Measurements from ENCODE around the gene SEPTIN7.

GRCh38 chr7:35816514-35816913 is 15.7 kb downstream of the SEPTIN7 start:
- TF ChIP-seq, protein P1, sequence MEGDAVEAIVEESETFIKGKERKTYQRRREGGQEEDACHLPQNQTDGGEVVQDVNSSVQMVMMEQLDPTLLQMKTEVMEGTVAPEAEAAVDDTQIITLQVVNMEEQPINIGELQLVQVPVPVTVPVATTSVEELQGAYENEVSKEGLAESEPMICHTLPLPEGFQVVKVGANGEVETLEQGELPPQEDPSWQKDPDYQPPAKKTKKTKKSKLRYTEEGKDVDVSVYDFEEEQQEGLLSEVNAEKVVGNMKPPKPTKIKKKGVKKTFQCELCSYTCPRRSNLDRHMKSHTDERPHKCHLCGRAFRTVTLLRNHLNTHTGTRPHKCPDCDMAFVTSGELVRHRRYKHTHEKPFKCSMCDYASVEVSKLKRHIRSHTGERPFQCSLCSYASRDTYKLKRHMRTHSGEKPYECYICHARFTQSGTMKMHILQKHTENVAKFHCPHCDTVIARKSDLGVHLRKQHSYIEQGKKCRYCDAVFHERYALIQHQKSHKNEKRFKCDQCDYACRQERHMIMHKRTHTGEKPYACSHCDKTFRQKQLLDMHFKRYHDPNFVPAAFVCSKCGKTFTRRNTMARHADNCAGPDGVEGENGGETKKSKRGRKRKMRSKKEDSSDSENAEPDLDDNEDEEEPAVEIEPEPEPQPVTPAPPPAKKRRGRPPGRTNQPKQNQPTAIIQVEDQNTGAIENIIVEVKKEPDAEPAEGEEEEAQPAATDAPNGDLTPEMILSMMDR (IDR thresholded peaks at IDR 0.05) = no peak
- no peak for TF ChIP-seq POLR2A (IDR thresholded peaks at IDR 0.05)
